WTC11 (cell line): ENCODE results near the gene MOV10L1.

Experiments
- CTCF ChIP-seq: fragments of 200-600 bp; IDR thresholded peaks from 2 replicates; pipeline ENCODE4 v1.8.0; 2022; ENCODE audit warnings: antibody characterized with exemption
- NR3C1 ChIP-seq: sonication (generic); formaldehyde crosslinking; conservative IDR thresholded peaks from 2 replicates; pipeline ENCODE4 v1.8.1; 2023; ENCODE audit warnings: low read depth, mild to moderate bottlenecking, missing genetic modification reagents
- SP1 ChIP-seq: sonication (generic); formaldehyde crosslinking; conservative IDR thresholded peaks from 2 replicates; pipeline ENCODE4 v1.8.1; 2022; ENCODE audit warnings: missing genetic modification reagents
- TF ChIP-seq, protein P1 (sequence below): sonication (generic); formaldehyde crosslinking; IDR thresholded peaks from 2 replicates; pipeline ENCODE4 v1.8.1; 2023; ENCODE audit warnings: mild to moderate bottlenecking, missing genetic modification reagents, moderate library complexity

- TF ChIP-seq CTCF (no peak), NR3C1 (no peak), SP1 (no peak)
- TF ChIP-seq, protein P1, sequence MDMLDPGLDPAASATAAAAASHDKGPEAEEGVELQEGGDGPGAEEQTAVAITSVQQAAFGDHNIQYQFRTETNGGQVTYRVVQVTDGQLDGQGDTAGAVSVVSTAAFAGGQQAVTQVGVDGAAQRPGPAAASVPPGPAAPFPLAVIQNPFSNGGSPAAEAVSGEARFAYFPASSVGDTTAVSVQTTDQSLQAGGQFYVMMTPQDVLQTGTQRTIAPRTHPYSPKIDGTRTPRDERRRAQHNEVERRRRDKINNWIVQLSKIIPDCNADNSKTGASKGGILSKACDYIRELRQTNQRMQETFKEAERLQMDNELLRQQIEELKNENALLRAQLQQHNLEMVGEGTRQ (CRISPR knock-in tag), result no peak
Observed at GRCh38 chr22:50083462-50084079, 6.2 kb upstream of the MOV10L1 start.
